ENCODE measurements around the gene ARFGAP1.
A peak's percentile ranks its signal among the peaks of the same experiment; 100 is the strongest.

The ARFGAP1 gene

DNA sequence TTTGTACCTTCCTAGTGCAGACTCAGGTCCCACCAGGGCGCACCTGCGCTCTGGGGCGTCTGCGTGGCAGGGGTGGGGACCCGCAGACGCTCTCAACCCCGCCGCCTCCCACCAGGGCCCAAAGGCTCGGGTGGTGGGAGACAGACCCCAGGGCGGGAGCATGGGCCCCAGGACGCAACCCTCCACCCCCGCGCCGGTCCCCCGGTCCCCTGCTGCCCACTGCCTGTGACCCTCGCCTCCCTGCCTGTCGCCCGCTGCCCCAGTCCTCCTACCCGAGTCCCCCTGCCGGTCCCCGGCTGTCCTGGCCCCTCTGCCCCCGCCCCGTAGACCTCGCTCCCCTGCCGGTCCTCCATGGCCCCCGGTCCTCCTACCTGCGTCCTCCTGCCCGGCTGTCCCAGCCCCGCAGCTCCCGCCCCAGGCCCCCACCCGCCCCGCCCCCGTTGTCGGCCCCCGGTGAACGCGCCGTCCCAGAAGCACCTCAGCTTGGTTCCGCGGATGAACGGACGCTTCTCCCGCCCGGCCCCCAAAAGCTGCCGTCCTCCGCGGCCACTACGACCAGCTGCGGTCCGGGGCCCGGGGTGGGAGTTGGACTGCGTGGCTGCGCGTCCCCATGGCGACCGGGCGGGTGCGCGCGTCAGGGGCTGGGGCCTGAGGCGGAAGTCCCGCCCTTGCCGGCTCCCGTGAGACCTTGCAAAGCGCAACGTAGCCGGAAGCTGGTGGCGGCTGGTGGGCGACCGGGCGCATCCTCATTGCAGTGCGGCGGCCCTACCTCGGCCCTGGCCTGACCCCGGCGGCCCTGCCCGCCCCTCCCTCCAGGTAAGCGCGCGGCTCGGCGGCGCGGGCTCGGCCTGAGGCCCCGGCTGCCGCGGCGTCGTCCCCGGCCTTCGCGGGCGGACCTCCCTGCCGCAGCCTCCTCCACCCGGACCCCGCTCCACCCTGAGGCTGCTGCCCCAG lies at the start of gene ARFGAP1:
Gene ARFGAP1 (plus strand): TSS at position 709 of the 954 bp plus-strand sequence. CDS start 2,768 bp downstream, outside the sequence.
- TF ChIP-seq, protein P1, sequence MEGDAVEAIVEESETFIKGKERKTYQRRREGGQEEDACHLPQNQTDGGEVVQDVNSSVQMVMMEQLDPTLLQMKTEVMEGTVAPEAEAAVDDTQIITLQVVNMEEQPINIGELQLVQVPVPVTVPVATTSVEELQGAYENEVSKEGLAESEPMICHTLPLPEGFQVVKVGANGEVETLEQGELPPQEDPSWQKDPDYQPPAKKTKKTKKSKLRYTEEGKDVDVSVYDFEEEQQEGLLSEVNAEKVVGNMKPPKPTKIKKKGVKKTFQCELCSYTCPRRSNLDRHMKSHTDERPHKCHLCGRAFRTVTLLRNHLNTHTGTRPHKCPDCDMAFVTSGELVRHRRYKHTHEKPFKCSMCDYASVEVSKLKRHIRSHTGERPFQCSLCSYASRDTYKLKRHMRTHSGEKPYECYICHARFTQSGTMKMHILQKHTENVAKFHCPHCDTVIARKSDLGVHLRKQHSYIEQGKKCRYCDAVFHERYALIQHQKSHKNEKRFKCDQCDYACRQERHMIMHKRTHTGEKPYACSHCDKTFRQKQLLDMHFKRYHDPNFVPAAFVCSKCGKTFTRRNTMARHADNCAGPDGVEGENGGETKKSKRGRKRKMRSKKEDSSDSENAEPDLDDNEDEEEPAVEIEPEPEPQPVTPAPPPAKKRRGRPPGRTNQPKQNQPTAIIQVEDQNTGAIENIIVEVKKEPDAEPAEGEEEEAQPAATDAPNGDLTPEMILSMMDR (IDR thresholded peaks at IDR 0.05; ENCODE audit: poor library complexity, severe bottlenecking) = no peak
- Histone ChIP-seq H3K36me3 (ENCODE audit: low read depth) (peaks cover 31% of the 10 kb centered on the region), H3K4me3 (ENCODE audit: severe bottlenecking) (peak within 1 kb of the TSS; percentile 94), H3K4me1 (ENCODE audit: insufficient read depth, poor library complexity, severe bottlenecking) (peaks cover 9% of the 10 kb centered on the region), H3K27me3 (ENCODE audit: insufficient read depth, poor library complexity, severe bottlenecking) (no peaks in the 10 kb centered on the region), H3K27ac (ENCODE audit: poor library complexity, severe bottlenecking) (peak within 1 kb of the TSS; percentile 34), H3K9me3 (ENCODE audit: severe bottlenecking) (no peaks in the 10 kb centered on the region)
- DNase-seq (ENCODE audit: low spot score) = peak; percentile 99
- ATAC-seq (ENCODE audit: low read depth) = peak; percentile 90

DNA sequence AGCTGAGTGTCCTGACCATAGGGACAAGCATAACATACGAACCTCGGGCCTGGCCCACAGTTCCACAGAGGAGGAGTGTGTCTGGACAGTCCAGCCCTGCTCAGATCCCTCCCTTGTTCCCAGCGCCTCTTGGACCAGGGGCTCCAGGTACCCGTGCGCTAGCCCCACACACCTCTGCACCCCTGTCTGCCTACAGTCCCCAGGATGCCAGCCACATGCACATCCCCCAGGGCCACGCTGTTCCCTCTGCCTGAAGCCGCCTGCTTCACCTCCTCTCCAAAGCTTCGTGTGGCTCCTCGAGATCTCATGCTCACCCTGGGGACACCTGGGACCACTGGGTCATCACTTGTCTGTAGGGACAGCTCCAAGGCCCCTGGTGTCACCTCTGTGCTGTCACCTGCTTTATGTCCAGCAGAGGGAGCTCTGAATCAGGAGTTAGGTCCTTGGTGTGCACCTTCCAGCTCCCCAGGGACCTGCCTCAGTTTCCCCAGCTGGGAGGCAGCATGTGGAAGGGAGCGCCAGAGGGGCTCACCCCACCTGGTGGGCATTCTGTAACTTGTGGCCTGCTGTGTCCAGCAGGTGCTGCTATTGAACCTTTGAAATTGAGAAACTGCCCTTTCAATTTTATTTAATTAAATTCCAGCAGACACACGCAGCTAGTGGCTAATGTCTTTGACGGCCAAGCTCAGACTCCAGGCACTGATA lies 49.3 kb upstream of the ARFGAP1 start:
- peaks cover 18% of the 10 kb centered on the region for H3K4me1 ChIP-seq (ENCODE audit: insufficient read depth, poor library complexity, severe bottlenecking)
- peaks cover 4% of the 10 kb centered on the region for H3K27me3 ChIP-seq (ENCODE audit: insufficient read depth, poor library complexity, severe bottlenecking)
- H3K4me3 ChIP-seq (ENCODE audit: severe bottlenecking) = no peak overlapping the region
- ATAC-seq (ENCODE audit: low read depth) (no peak), DNase-seq (ENCODE audit: low spot score) (no peak)
- TF ChIP-seq, protein P1 (IDR thresholded peaks at IDR 0.05; ENCODE audit: poor library complexity, severe bottlenecking) = peak; percentile 99
- no peaks in the 10 kb centered on the region for H3K36me3 ChIP-seq (ENCODE audit: low read depth)
- peak overlapping the region; percentile 52 for H3K27ac ChIP-seq (ENCODE audit: poor library complexity, severe bottlenecking)
- no peaks in the 10 kb centered on the region for H3K9me3 ChIP-seq (ENCODE audit: severe bottlenecking)

DNA sequence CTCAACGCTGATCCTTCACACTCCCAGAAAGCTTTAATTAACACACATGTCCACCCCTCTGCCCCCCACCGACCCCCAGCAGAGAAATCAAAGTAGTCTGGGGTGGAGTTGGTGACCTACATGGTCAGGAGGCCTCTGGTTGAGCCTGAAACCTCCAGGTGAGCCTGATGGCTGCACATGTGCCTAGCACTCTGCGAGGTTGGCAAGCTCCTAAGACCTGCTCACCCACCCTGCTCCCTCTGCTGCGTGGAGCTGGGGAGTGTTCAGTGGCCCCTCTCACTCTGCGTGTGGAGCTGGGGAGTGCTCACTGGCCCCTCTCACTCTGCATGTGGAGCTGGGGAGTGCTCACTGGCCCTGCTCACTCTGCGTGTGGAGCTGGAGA lies 48.8 kb upstream of the ARFGAP1 start:
- ATAC-seq (ENCODE audit: low read depth) (no peak), DNase-seq (ENCODE audit: low spot score) (no peak)
- Histone ChIP-seq H3K27ac (ENCODE audit: poor library complexity, severe bottlenecking) (peak overlapping the region; percentile 52), H3K27me3 (ENCODE audit: insufficient read depth, poor library complexity, severe bottlenecking) (peaks cover 4% of the 10 kb centered on the region), H3K36me3 (ENCODE audit: low read depth) (no peaks in the 10 kb centered on the region), H3K4me1 (ENCODE audit: insufficient read depth, poor library complexity, severe bottlenecking) (peaks cover 18% of the 10 kb centered on the region), H3K4me3 (ENCODE audit: severe bottlenecking) (no peak overlapping the region), H3K9me3 (ENCODE audit: severe bottlenecking) (no peaks in the 10 kb centered on the region)
- TF ChIP-seq, protein P1 (IDR thresholded peaks at IDR 0.05; ENCODE audit: poor library complexity, severe bottlenecking) = no peak

DNA sequence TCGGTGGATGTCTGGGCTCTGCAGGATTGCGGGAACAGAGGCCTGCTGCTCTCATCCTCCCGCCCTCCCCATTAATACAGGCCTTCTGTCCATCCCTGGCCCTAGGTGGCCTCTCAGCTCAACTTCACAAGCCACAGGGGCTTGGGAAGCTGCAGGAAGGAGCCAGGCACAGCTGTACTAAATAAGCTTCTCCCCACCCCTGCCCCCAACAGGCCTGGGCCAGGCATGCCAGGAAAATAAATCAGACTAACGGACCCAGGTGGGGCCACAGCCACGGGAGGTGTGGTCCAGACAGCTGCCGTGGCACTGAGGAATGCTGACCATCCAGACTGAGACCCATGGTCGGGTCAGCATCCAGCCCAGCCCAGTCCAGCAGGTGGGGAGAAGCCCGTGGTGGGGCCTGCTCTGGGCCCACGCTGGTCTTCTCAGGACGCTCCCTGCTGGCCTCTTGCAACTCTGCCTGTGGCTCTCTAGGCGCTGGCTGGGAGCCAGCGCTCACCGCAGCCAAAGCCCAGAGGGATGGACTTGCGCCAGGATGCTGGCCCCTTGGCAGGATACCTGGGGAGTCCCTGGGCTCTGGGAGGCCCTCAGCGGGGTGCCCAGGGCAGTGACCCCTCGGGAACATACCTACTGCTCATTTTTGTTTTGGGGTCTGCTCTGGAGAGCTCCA lies 48.1 kb upstream of the ARFGAP1 start:
- DNase-seq (ENCODE audit: low spot score) = no peak
- Histone ChIP-seq H3K4me3 (ENCODE audit: severe bottlenecking) (no peak overlapping the region), H3K27me3 (ENCODE audit: insufficient read depth, poor library complexity, severe bottlenecking) (peaks cover 4% of the 10 kb centered on the region), H3K9me3 (ENCODE audit: severe bottlenecking) (no peaks in the 10 kb centered on the region), H3K36me3 (ENCODE audit: low read depth) (no peaks in the 10 kb centered on the region), H3K4me1 (ENCODE audit: insufficient read depth, poor library complexity, severe bottlenecking) (peaks cover 18% of the 10 kb centered on the region), H3K27ac (ENCODE audit: poor library complexity, severe bottlenecking) (peak overlapping the region; percentile 52)
- TF ChIP-seq, protein P1 (IDR thresholded peaks at IDR 0.05; ENCODE audit: poor library complexity, severe bottlenecking) = peak; percentile 75
- peak; percentile 57 for ATAC-seq (ENCODE audit: low read depth)

Data from RWPE2 (cell line).